Kidney (tissue), 14 donors: Measurements from ENCODE around the gene TYK2. TPM values are rescaled to one million over a fixed set of nuclear protein-coding genes. Genes with fewer than 3 reads are reported as not detected.
"Not testable (repeated sequence)": the region's sequence is repeated elsewhere in the genome, so short reads cannot be mapped to it uniquely, and the experiment has no call there.

Experiments used
- DNase-seq, 5 donors: peaks; one replicate each; pipeline ENCODE4 v3.0.0-alpha.2; 2013 to 2020
- FAIRE-seq: peaks from 2 replicates; lab custom pipeline; 2012; peaks lifted over from hg19 to GRCh38; lab: Jason Lieb, UNC
- H3K27ac ChIP-seq, 2 donors: one replicate each; pipeline ENCODE4 v1.7.0; 2013; ENCODE audit warnings: low read depth in 2 of 2, low read length in 2 of 2, inconsistent platforms in 1 of 2
- H3K27me3 ChIP-seq: one replicate; pipeline ENCODE4 v1.7.1; 2013; ENCODE audit warnings: low read length, inconsistent platforms; ENCODE audit not compliant: control insufficient read depth, insufficient read depth
- H3K36me3 ChIP-seq, 3 donors: one replicate each; pipeline versions ENCODE4 v1.7.0 to v1.7.1; 2013; ENCODE audit warnings: low read length in 3 of 3, control low read depth in 1 of 3, inconsistent platforms in 1 of 3; ENCODE audit not compliant: insufficient read depth in 3 of 3, control insufficient read depth in 2 of 3
- H3K4me1 ChIP-seq, 3 donors: one replicate each; pipeline versions ENCODE4 v1.7.0 to v1.7.1; 2013; ENCODE audit warnings: low read length in 3 of 3, inconsistent platforms in 1 of 3, low read depth in 1 of 3; ENCODE audit not compliant: control insufficient read depth in 2 of 3, insufficient read depth in 2 of 3
- H3K4me3 ChIP-seq, 3 donors: one replicate each; pipeline versions ENCODE4 v1.7.0 to v1.8.1; 2013; ENCODE audit warnings: low read length in 3 of 3, control low read depth in 1 of 3, inconsistent platforms in 1 of 3
- H3K9ac ChIP-seq, 3 donors: one replicate each; pipeline versions ENCODE4 v1.7.0 to v1.7.1; 2013; ENCODE audit warnings: low read length in 3 of 3, control low read depth in 1 of 3, inconsistent platforms in 1 of 3
- H3K9me3 ChIP-seq, 3 donors: one replicate each; pipeline versions ENCODE4 v1.7.0 to v1.7.1; 2013; ENCODE audit warnings: low read length in 3 of 3, control low read depth in 1 of 3, inconsistent platforms in 1 of 3; ENCODE audit not compliant: control insufficient read depth in 2 of 3, insufficient read depth in 1 of 3
- CTCF ChIP-seq: IDR thresholded peaks from 3 replicates; pipeline ENCODE4 v1.5.1; 2012; ENCODE audit warnings: mild to moderate bottlenecking, moderate library complexity, borderline replicate concordance; ENCODE audit not compliant: insufficient read depth; ENCODE audit errors: extremely low read depth
- intact Hi-C: fragments of 100-400 bp; cut with DNase I; formaldehyde crosslinking; loops from one replicate; pipeline ENCODE4 v1.11.1; 2022
- polyA plus RNA-seq: library from polyadenylated mRNA; stranded (reverse); fragments of 350-450 nt; fragmentation: Illumina TruSeq; extraction: RNeasy Lipid Tissue Mini Kit (QIAGEN cat#74804); gene quantifications from one replicate; pipeline ENCODE4 v1.2.3, GENCODE V29; 2014; ENCODE audit warnings: low read depth, low replicate concordance; ENCODE audit not compliant: insufficient read depth
- total RNA-seq: library from RNA; stranded (reverse); fragmentation: NEBNext Ultra II Directional; extraction: Animal tissue kit (Norgen Biotek cat#: 25700); gene quantifications from one replicate; pipeline ENCODE4 v1.2.1, GENCODE V29; 2021
- donor health status: control.
- donor health status: control.
- donor health status: control.
- donor health status: control.
- donor health status: control.
- donor health status: DM: yes; HTN: yes; CAD: no.
- donor health status: Normal renal cell carcinoma (clear cell type).

TYK2 gene
- total and polyA plus RNA-seq, 2 donors from 2014 or later: 127 to 131 TPM

GRCh38 chr19:10372690-10373089 lies 7.7 kb downstream of the TYK2 start:
- no peak for FAIRE-seq
- no peak overlapping the region for H3K27ac ChIP-seq
- TF ChIP-seq CTCF: no peak
- no peak overlapping the region for H3K4me3 ChIP-seq
- H3K9ac ChIP-seq: no peak overlapping the region
- no peaks in the 10 kb centered on the region for H3K27me3 ChIP-seq
- H3K9me3 ChIP-seq: no peaks in the 10 kb centered on the region
- no peaks in the 10 kb centered on the region for H3K4me1 ChIP-seq
- no peak for DNase-seq
- H3K36me3 ChIP-seq: peaks cover 0 to 7% (median 0%) of the 10 kb centered on the region in 3 donors
- intact Hi-C loops: no loop called here

GRCh38 chr19:10368101-10368803 lies 12.1 kb downstream of the TYK2 start:
- peaks cover 0 to 18% (median 11%) of the 10 kb centered on the region in 3 donors for H3K36me3 ChIP-seq
- no peak for TF ChIP-seq CTCF
- H3K4me1 ChIP-seq: no peaks in the 10 kb centered on the region
- H3K9me3 ChIP-seq: no peaks in the 10 kb centered on the region
- H3K4me3 ChIP-seq: no peak overlapping the region
- no peak overlapping the region for H3K27ac ChIP-seq
- FAIRE-seq (no peak), DNase-seq (no peak)
- no peaks in the 10 kb centered on the region for H3K27me3 ChIP-seq
- intact Hi-C loops: no loop called here
- no peak overlapping the region for H3K9ac ChIP-seq

- H3K36me3 ChIP-seq: peaks cover 0 to 18% (median 11%) of the 10 kb centered on the region in 3 donors
- FAIRE-seq, H3K9ac ChIP-seq, DNase-seq, H3K27me3 ChIP-seq, intact Hi-C loops, H3K27ac ChIP-seq, H3K4me1 ChIP-seq, H3K9me3 ChIP-seq, H3K4me3 ChIP-seq: not testable (repeated sequence)
These were observed 13.3 kb downstream of the TYK2 start for GRCh38 chr19:10366950-10367512.

GRCh38 chr19:10365518-10365917 lies 14.9 kb downstream of the TYK2 start:
- no peak for TF ChIP-seq CTCF
- H3K9ac ChIP-seq: no peak overlapping the region
- peaks cover 0 to 21% (median 11%) of the 10 kb centered on the region in 3 donors for H3K36me3 ChIP-seq
- H3K27ac ChIP-seq: no peak overlapping the region
- DNase-seq: no peak
- FAIRE-seq: no peak
- H3K9me3 ChIP-seq: no peaks in the 10 kb centered on the region
- intact Hi-C loops: no loop called here
- no peaks in the 10 kb centered on the region for H3K4me1 ChIP-seq
- H3K4me3 ChIP-seq: no peak overlapping the region
- no peaks in the 10 kb centered on the region for H3K27me3 ChIP-seq
